Neural cell (in vitro differentiated cells): ENCODE results near the gene SNAPC2. TPM values are rescaled to one million over a fixed set of nuclear protein-coding genes. Genes with fewer than 3 reads are reported as not detected.

ENCODE experiments used
- polyA plus RNA-seq: library from polyadenylated mRNA; depleted of rRNA; stranded (reverse); fragments of >200 nt; gene quantifications from 2 replicates; pipeline ENCODE4 v1.2.3, GENCODE V29; 2014

The SNAPC2 gene
- polyA plus RNA-seq, 1 donor from 2014 or later, result 12.8 TPM

Other genes with a start within 250 kb of the SNAPC2 start
- gene MCEMP1, start 243.2 kb upstream of the SNAPC2 start, polyA plus RNA-seq, result 0.22 TPM in 1 of 2 replicates, not detected in the other
- 88.5 and 113 TPM in 2 replicates for gene TRAPPC5, start 239.5 kb upstream of the SNAPC2 start, polyA plus RNA-seq
- gene FCER2, start 218.2 kb upstream of the SNAPC2 start, polyA plus RNA-seq, result not detected in 2 replicates
- gene CLEC4G, start 188.2 kb upstream of the SNAPC2 start, polyA plus RNA-seq, result not detected in 2 replicates
- gene CD209, start 172.8 kb upstream of the SNAPC2 start, polyA plus RNA-seq, result not detected in 2 replicates
- not detected in 2 replicates for gene CLEC4M, start 157.1 kb upstream of the SNAPC2 start, polyA plus RNA-seq
- gene EVI5L, start 90.1 kb upstream of the SNAPC2 start, polyA plus RNA-seq, result 50.6 and 65.1 TPM in 2 replicates
- gene PRR36, start 45.9 kb upstream of the SNAPC2 start, polyA plus RNA-seq, result 2.5 and 2.7 TPM in 2 replicates
- not detected in 2 replicates for gene LRRC8E, start 31.8 kb upstream of the SNAPC2 start, polyA plus RNA-seq
- gene MAP2K7, start 16.5 kb upstream of the SNAPC2 start, polyA plus RNA-seq, result 9.2 and 13.4 TPM in 2 replicates
- gene TGFBR3L, start 5.5 kb upstream of the SNAPC2 start, polyA plus RNA-seq, result not detected in 2 replicates
- gene CTXN1, start 5.8 kb downstream of the SNAPC2 start, polyA plus RNA-seq, result 24.7 and 34.1 TPM in 2 replicates
- 48.3 and 56.7 TPM in 2 replicates for gene TIMM44, start 23.3 kb downstream of the SNAPC2 start, polyA plus RNA-seq
- gene ELAVL1, start 85.3 kb downstream of the SNAPC2 start, polyA plus RNA-seq, result 18.4 and 19.1 TPM in 2 replicates
- 1.9 and 2.4 TPM in 2 replicates for gene CCL25, start 132.4 kb downstream of the SNAPC2 start, polyA plus RNA-seq
- gene FBN3, start 229.3 kb downstream of the SNAPC2 start, polyA plus RNA-seq, result 32.7 and 52.7 TPM in 2 replicates